Stimulated activated memory B cell treated with anti-CD40 and anti-IgM and Interleukin-4, amounts not matched to agents 10 μg/mL and 1 μg/mL and 100 μg/mL, for 72 hours (primary cell): ENCODE data around the gene ABCA1.
"Not testable (repeated sequence)": the region's sequence is repeated elsewhere in the genome, so short reads cannot be mapped to it uniquely, and the experiment has no call there.

Experiments used
- ATAC-seq: fragments of 150-1000 bp; cut with Tn5 transposase; 2 replicates; pipeline ENCODE4 v1.10.0; 2021
- H3K27ac Mint-ChIP-seq: one replicate; pipeline ENCODE4 v1.8.0; 2022; ENCODE audit warnings: mild to moderate bottlenecking, mixed read lengths
- H3K27me3 Mint-ChIP-seq: one replicate; pipeline ENCODE4 v1.8.0; 2022; ENCODE audit warnings: mixed read lengths
- H3K36me3 Mint-ChIP-seq: one replicate; pipeline ENCODE4 v1.8.0; 2022; ENCODE audit warnings: mixed read lengths
- H3K4me1 Mint-ChIP-seq: one replicate; pipeline ENCODE4 v1.8.0; 2022; ENCODE audit warnings: mixed read lengths
- H3K4me3 Mint-ChIP-seq: one replicate; pipeline ENCODE4 v1.8.0; 2022; ENCODE audit warnings: mild to moderate bottlenecking, moderate library complexity, mixed read lengths
- H3K9me3 Mint-ChIP-seq: one replicate; pipeline ENCODE4 v1.8.0; 2022; ENCODE audit warnings: mixed read lengths

The ABCA1 gene

DNA sequence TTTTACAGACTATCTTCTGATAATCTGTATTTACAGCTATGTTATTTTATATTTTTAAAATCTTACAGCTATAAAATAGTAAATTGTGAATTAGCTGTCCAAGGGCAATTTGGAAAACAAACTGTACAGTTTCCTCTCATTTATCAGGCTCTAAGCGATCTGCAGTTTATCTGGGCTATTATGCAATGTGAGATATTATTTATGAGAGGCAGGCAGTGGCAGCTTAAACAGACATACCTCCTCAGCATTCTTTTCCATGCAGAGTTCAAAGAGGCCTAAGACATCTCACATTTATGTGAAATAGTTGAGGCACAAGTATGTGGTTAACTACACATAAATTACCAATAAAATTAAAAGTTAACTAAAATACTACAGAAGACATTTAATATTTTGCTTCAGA lies 153.8 kb downstream of the ABCA1 start:
- Mint-ChIP-seq H3K4me1 (peaks cover 33% of the 10 kb centered on the region), H3K36me3 (peaks cover 31% of the 10 kb centered on the region), H3K27me3 (no peaks in the 10 kb centered on the region), H3K9me3 (no peaks in the 10 kb centered on the region), H3K27ac (no peak overlapping the region), H3K4me3 (no peak overlapping the region)
- ATAC-seq = no peak

DNA sequence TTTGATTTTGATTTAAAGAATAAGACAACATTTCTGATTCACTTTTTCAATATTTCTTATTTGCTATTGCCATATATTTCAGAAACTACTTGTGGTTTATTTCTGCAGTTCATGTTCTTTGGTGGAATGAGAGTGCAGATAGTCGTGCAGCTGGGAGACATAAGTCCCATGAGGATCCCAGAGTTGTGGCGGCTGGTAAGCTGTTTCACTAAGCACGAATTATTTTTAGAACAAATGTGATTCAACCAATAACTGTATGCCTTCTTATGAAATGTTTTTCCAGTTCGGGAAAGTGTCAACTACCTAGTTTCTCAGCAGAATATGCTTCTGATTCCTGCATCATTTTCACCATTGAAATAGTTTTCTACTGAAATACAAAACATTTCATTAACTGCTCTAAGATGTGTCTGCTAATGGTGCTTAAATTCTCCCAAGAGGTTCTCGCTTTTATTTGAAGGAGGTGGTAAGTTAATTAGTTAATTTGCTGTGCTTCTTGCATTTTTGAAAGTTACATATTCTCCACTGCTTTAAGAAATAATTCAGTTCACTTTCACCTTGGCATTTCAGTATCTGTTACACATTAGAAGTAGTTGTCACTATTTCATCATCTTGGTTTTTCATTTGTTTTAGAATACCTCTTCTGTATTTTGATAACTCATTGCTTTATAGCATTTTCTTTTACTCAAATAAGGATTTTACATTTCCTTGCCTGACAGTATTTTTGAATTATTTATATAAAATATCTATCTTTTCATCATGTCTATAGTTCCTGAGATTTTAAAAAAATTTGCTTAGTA lies 155.0 kb downstream of the ABCA1 start:
- H3K4me1 Mint-ChIP-seq = peaks cover 33% of the 10 kb centered on the region
- peak; percentile 49 for ATAC-seq
- H3K9me3 Mint-ChIP-seq = no peaks in the 10 kb centered on the region
- H3K27me3 Mint-ChIP-seq = no peaks in the 10 kb centered on the region
- H3K4me3 Mint-ChIP-seq = peak overlapping the region; percentile 76
- peaks cover 19% of the 10 kb centered on the region for H3K36me3 Mint-ChIP-seq
- H3K27ac Mint-ChIP-seq = peak overlapping the region; percentile 82

- peak overlapping the region; percentile 86 for H3K27ac Mint-ChIP-seq
Measured at GRCh38 chr9:104769655-104770054, 158.3 kb downstream of the ABCA1 start.

GRCh38 chr9:104769029-104769428 lies 158.9 kb downstream of the ABCA1 start:
- H3K4me3 Mint-ChIP-seq, H3K27me3 Mint-ChIP-seq, ATAC-seq, H3K9me3 Mint-ChIP-seq: not testable (repeated sequence)
- Mint-ChIP-seq H3K4me1 (peaks cover 50% of the 10 kb centered on the region), H3K36me3 (peaks cover 16% of the 10 kb centered on the region), H3K27ac (peak overlapping the region; percentile 86)

More at GRCh38 chr9:104769655-104770054, 158.3 kb downstream of the ABCA1 start:
- no peak overlapping the region for H3K4me3 Mint-ChIP-seq
- no peaks in the 10 kb centered on the region for H3K27me3 Mint-ChIP-seq
- ATAC-seq = peak; percentile 65
- peaks cover 49% of the 10 kb centered on the region for H3K4me1 Mint-ChIP-seq
- no peaks in the 10 kb centered on the region for H3K9me3 Mint-ChIP-seq
- peaks cover 16% of the 10 kb centered on the region for H3K36me3 Mint-ChIP-seq

- H3K9me3 Mint-ChIP-seq = no peaks in the 10 kb centered on the region
- H3K36me3 Mint-ChIP-seq = peaks cover 16% of the 10 kb centered on the region
- ATAC-seq = no peak
- H3K4me1 Mint-ChIP-seq = peaks cover 52% of the 10 kb centered on the region
- H3K27me3 Mint-ChIP-seq = no peaks in the 10 kb centered on the region
- no peak overlapping the region for H3K27ac Mint-ChIP-seq
- no peak overlapping the region for H3K4me3 Mint-ChIP-seq
Measured at GRCh38 chr9:104767507-104767906, 160.4 kb downstream of the ABCA1 start.

- Mint-ChIP-seq H3K4me3 (peak overlapping the region; percentile 95), H3K9me3 (no peaks in the 10 kb centered on the region), H3K27ac (peak overlapping the region; percentile 97), H3K36me3 (peaks cover 7% of the 10 kb centered on the region), H3K4me1 (peaks cover 37% of the 10 kb centered on the region), H3K27me3 (no peaks in the 10 kb centered on the region)
- ATAC-seq = no peak
Measured at GRCh38 chr9:104766025-104766424, 161.9 kb downstream of the ABCA1 start.

GRCh38 chr9:104765138-104765537 lies 162.8 kb downstream of the ABCA1 start:
- Mint-ChIP-seq H3K27me3 (no peaks in the 10 kb centered on the region), H3K4me3 (peak overlapping the region; percentile 95), H3K4me1 (peaks cover 35% of the 10 kb centered on the region), H3K27ac (peak overlapping the region; percentile 97), H3K36me3 (no peaks in the 10 kb centered on the region), H3K9me3 (no peaks in the 10 kb centered on the region)
- ATAC-seq = peak; percentile 3

DNA sequence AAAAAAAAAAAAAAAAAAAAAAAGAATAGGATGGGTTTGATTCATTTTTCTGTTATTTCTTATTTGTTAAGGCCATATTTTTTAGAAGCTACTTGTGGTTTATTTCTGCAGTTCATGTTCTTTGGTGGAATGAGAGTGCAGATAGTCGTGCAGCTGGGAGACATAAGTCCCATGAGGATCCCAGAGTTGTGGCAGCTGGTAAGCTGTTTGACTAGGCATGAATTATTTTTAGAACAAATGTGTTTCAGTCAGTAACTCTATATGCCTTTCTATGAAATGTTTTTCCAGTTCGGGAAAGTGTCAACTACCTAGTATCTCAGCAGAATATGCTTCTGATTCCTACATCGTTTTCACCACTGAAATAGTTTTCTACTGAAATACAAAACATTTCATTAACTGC lies 169.0 kb downstream of the ABCA1 start:
- Mint-ChIP-seq H3K4me1 (peaks cover 15% of the 10 kb centered on the region), H3K27ac (peak overlapping the region; percentile 32), H3K9me3 (no peaks in the 10 kb centered on the region), H3K4me3 (no peak overlapping the region), H3K36me3 (peaks cover 5% of the 10 kb centered on the region), H3K27me3 (no peaks in the 10 kb centered on the region)
- ATAC-seq = no peak

GRCh38 chr9:104750185-104750767 lies 177.7 kb downstream of the ABCA1 start:
- peak; percentile 50 for ATAC-seq

GRCh38 chr9:104748359-104749031 lies 179.5 kb downstream of the ABCA1 start:
- Mint-ChIP-seq H3K36me3 (peaks cover 28% of the 10 kb centered on the region), H3K27ac (peak overlapping the region; percentile 98), H3K4me3 (peak overlapping the region; percentile 97), H3K27me3 (no peaks in the 10 kb centered on the region), H3K4me1 (peaks cover 37% of the 10 kb centered on the region), H3K9me3 (no peaks in the 10 kb centered on the region)
- ATAC-seq = no peak

More at GRCh38 chr9:104750185-104750767, 177.7 kb downstream of the ABCA1 start:
- Mint-ChIP-seq H3K27me3 (no peaks in the 10 kb centered on the region), H3K27ac (peak overlapping the region; percentile 67), H3K9me3 (no peaks in the 10 kb centered on the region), H3K4me1 (peaks cover 37% of the 10 kb centered on the region), H3K4me3 (peak overlapping the region; percentile 12), H3K36me3 (peaks cover 37% of the 10 kb centered on the region)

GRCh38 chr9:104747565-104748358 lies 180.2 kb downstream of the ABCA1 start, which contains the start of gene NIPSNAP3A:
TSS of gene NIPSNAP3A (plus strand) at chr9:104747683. CDS start at chr9:104747793, 110 bp downstream.
- no peaks in the 10 kb centered on the region for H3K9me3 Mint-ChIP-seq
- peak within 1 kb of the TSS; percentile 97 for H3K4me3 Mint-ChIP-seq
- H3K27ac Mint-ChIP-seq = peak within 1 kb of the TSS; percentile 98
- H3K36me3 Mint-ChIP-seq = peaks cover 22% of the 10 kb centered on the region
- peak; percentile 97 for ATAC-seq
- no peaks in the 10 kb centered on the region for H3K27me3 Mint-ChIP-seq
- H3K4me1 Mint-ChIP-seq = peaks cover 37% of the 10 kb centered on the region

DNA sequence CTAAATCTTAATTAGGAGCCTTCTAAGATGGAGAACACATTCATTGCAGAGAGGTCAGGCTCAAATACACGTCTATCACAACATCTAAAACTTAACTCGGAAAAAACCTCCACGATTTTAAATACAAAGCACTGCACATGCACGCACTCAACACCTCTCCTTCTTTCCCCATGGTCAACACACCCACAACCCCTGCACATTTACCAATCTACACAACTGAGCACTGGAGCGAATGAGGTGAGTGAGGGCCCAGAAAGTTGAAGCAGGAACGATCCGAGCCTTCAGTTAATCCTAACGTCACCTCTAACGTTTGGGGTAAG lies 180.8 kb downstream of the ABCA1 start:
- Mint-ChIP-seq H3K4me3 (peak overlapping the region; percentile 97), H3K27me3 (no peaks in the 10 kb centered on the region), H3K4me1 (peaks cover 37% of the 10 kb centered on the region), H3K36me3 (peaks cover 17% of the 10 kb centered on the region), H3K27ac (peak overlapping the region; percentile 98), H3K9me3 (no peaks in the 10 kb centered on the region)
- no peak for ATAC-seq

- H3K27ac Mint-ChIP-seq = peak overlapping the region; percentile 98
- no peaks in the 10 kb centered on the region for H3K9me3 Mint-ChIP-seq
- H3K4me3 Mint-ChIP-seq = peak overlapping the region; percentile 97
- ATAC-seq = no peak
- H3K4me1 Mint-ChIP-seq = peaks cover 37% of the 10 kb centered on the region
- H3K36me3 Mint-ChIP-seq = peaks cover 13% of the 10 kb centered on the region
- H3K27me3 Mint-ChIP-seq = no peaks in the 10 kb centered on the region
Measured at GRCh38 chr9:104746798-104747197, 181.2 kb downstream of the ABCA1 start.

GRCh38 chr9:104746285-104746684 lies 181.7 kb downstream of the ABCA1 start:
- H3K27ac Mint-ChIP-seq = peak overlapping the region; percentile 98

GRCh38 chr9:104745852-104746251 lies 182.1 kb downstream of the ABCA1 start:
- Mint-ChIP-seq H3K27ac (no peak overlapping the region), H3K9me3 (no peaks in the 10 kb centered on the region), H3K4me1 (peaks cover 35% of the 10 kb centered on the region), H3K4me3 (no peak overlapping the region), H3K36me3 (peaks cover 3% of the 10 kb centered on the region), H3K27me3 (no peaks in the 10 kb centered on the region)
- ATAC-seq = no peak

More at GRCh38 chr9:104746285-104746684, 181.7 kb downstream of the ABCA1 start:
- no peak overlapping the region for H3K4me3 Mint-ChIP-seq
- no peaks in the 10 kb centered on the region for H3K9me3 Mint-ChIP-seq
- peaks cover 8% of the 10 kb centered on the region for H3K36me3 Mint-ChIP-seq
- no peaks in the 10 kb centered on the region for H3K27me3 Mint-ChIP-seq
- peaks cover 37% of the 10 kb centered on the region for H3K4me1 Mint-ChIP-seq
- no peak for ATAC-seq
